C4-2B (cell line): ENCODE measurements around the gene RAD1.
"Not testable (repeated sequence)": the region's sequence is repeated elsewhere in the genome, so short reads cannot be mapped to it uniquely, and the experiment has no call there.

Experiments
- H3K27ac ChIP-seq: fragments of 450-650 bp; 2 replicates; pipeline ENCODE4 v1.5.1; 2017
- CTCF ChIP-seq: fragments of 450-650 bp; conservative IDR thresholded peaks from 2 replicates; pipeline ENCODE4 v1.5.1; 2017; ENCODE audit warnings: mild to moderate bottlenecking
- ZFX ChIP-seq: fragments of 450-650 bp; IDR thresholded peaks from 2 replicates; pipeline ENCODE4 v1.6.1; 2017

Gene RAD1

GRCh38 chr5:34927785-34928184 lies 12.5 kb upstream of the RAD1 start:
- H3K27ac ChIP-seq: no peak overlapping the region
- TF ChIP-seq CTCF (no peak), ZFX (no peak)

GRCh38 chr5:34926318-34926888 lies 11.1 kb upstream of the RAD1 start:
- TF ChIP-seq CTCF (no peak), ZFX (no peak)
- no peak overlapping the region for H3K27ac ChIP-seq

- no peak overlapping the region for H3K27ac ChIP-seq
- TF ChIP-seq CTCF (no peak), ZFX (no peak)
Observed at GRCh38 chr5:34924462-34924765, 9.1 kb upstream of the RAD1 start.

GRCh38 chr5:34923694-34924461 lies 8.6 kb upstream of the RAD1 start:
- H3K27ac ChIP-seq: no peak overlapping the region
- TF ChIP-seq ZFX (no peak), CTCF (no peak)

- not testable (repeated sequence) for H3K27ac ChIP-seq
Observed at GRCh38 chr5:34923256-34923655, 8.0 kb upstream of the RAD1 start.

- peak; percentile 18; the same call in 1 of the 2 replicates for TF ChIP-seq CTCF
- TF ChIP-seq ZFX: no peak
- no peak overlapping the region for H3K27ac ChIP-seq
Observed at GRCh38 chr5:34919077-34919476, 3.8 kb upstream of the RAD1 start.

- H3K27ac ChIP-seq: no peak overlapping the region
- TF ChIP-seq CTCF: no peak
- no peak for TF ChIP-seq ZFX
Observed at GRCh38 chr5:34918025-34918424, 2.7 kb upstream of the RAD1 start.

GRCh38 chr5:34916518-34916917 lies 1.2 kb upstream of the RAD1 start:
- TF ChIP-seq ZFX (no peak), CTCF (no peak)

More at GRCh38 chr5:34916518-34916917, 1.2 kb upstream of the RAD1 start:
- no peak overlapping the region; the same call in 1 of the 2 replicates for H3K27ac ChIP-seq
